C4-2B (cell line): ENCODE measurements around the gene YIPF2.

ENCODE experiments used
- H3K27ac ChIP-seq: fragments of 450-650 bp; 2 replicates; pipeline ENCODE4 v1.5.1; 2017
- CTCF ChIP-seq: fragments of 450-650 bp; conservative IDR thresholded peaks from 2 replicates; pipeline ENCODE4 v1.5.1; 2017; ENCODE audit warnings: mild to moderate bottlenecking
- ZFX ChIP-seq: fragments of 450-650 bp; IDR thresholded peaks from 2 replicates; pipeline ENCODE4 v1.6.1; 2017

YIPF2 gene

DNA sequence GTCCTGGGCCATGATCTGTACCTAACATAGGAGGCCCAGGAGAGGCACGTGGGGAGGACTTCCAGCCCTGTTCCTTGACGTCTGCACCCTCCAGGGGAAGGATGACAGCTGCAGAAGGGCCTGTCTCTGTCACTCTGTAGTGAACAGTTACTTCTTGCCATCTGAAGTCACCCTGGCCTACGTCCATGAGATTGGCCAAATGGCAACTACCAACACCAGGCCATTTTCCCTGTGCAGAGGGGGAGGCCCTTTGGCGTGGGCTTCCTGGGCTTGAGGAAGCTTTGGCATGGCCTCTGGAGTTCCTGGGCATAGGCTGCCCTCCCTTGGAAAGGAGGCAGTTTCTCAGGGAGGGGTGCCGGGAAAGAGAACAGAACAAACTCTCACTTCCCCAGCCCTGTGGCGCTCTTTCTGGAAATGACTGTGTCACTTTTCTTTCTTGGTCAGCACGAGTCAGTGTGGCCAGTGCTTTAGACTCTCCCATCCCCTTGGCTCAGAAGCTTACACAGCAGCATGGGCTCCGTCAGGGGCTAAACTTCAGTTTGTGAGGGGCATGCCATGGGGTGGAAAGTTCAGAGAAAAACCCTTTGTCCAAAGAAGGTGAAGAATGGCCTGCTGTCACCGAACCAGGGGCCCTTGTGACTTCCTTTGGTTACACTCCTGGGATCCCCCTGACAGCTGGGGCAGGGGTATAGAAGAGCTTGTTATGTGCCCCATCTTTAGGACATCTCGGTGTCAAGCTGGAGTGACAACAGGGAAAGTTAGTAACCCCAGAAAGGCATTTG, 51.8 kb downstream of the YIPF2 start:
- no peak for TF ChIP-seq ZFX
- no peak for TF ChIP-seq CTCF
- no peak overlapping the region for H3K27ac ChIP-seq

- TF ChIP-seq ZFX (no peak), CTCF (no peak)
- H3K27ac ChIP-seq: no peak overlapping the region
Measured at GRCh38 chr19:10874024-10874423, 54.4 kb downstream of the YIPF2 start.

DNA sequence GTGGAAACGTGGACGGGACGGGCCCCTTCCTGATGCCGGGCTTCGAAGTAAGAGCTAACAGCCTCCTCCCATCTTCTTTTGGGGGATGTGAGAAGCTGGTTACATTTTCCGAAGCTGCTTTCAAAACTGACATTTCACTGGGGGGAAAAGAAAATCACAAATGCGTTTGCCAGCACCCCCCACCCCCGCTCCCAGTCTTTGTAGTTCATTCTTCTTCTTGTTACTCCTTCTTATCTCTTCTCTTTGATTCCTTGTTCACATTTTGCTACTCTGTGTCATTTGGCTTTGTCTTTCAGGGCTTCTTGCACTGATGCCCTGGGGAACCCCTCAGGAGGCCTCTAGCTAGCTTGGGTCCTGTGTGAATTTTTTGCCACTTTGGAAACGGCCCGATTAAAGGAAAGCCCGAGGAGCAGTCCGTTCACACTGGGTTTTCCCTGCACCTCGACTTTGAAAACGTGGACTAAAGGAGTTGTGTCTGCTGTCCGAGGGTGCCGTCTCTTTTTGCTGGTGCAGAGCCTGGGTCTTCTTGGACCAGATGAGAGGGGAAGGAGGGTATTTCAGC, 55.8 kb downstream of the YIPF2 start:
- no peak for TF ChIP-seq ZFX
- TF ChIP-seq CTCF: no peak
- peak overlapping the region; percentile 85 for H3K27ac ChIP-seq
